Osteocyte (in vitro differentiated cells): ENCODE measurements around the gene TLX2. TPM values are rescaled to one million over a fixed set of nuclear protein-coding genes. Genes with fewer than 3 reads are reported as not detected.
"Not testable (repeated sequence)": the region's sequence is repeated elsewhere in the genome, so short reads cannot be mapped to it uniquely, and the experiment has no call there.

Experiments
- DNase-seq: peaks from one replicate; pipeline ENCODE4 v3.0.0; 2021; ENCODE audit warnings: mixed read lengths; ENCODE audit not compliant: unreplicated experiment; ENCODE audit errors: extremely low spot score
- H3K27ac Mint-ChIP-seq: one replicate; pipeline ENCODE4 v1.8.0; 2021; ENCODE audit warnings: mild to moderate bottlenecking, mixed read lengths; ENCODE audit not compliant: unreplicated experiment
- H3K27me3 Mint-ChIP-seq: one replicate; pipeline ENCODE4 v1.8.0; 2021; ENCODE audit warnings: mixed read lengths; ENCODE audit not compliant: unreplicated experiment
- H3K36me3 Mint-ChIP-seq: one replicate; pipeline ENCODE4 v1.8.0; 2021; ENCODE audit warnings: mixed read lengths; ENCODE audit not compliant: unreplicated experiment
- H3K4me1 Mint-ChIP-seq: one replicate; pipeline ENCODE4 v1.8.0; 2021; ENCODE audit warnings: mixed read lengths; ENCODE audit not compliant: unreplicated experiment
- H3K4me3 Mint-ChIP-seq: one replicate; pipeline ENCODE4 v1.8.0; 2021; ENCODE audit warnings: mild to moderate bottlenecking, moderate library complexity, mixed read lengths; ENCODE audit not compliant: unreplicated experiment
- H3K9me3 Mint-ChIP-seq: one replicate; pipeline ENCODE4 v1.8.0; 2021; ENCODE audit warnings: mixed read lengths; ENCODE audit not compliant: unreplicated experiment
- CTCF ChIP-seq: fragments of 200-600 bp; sonication (generic); IDR thresholded peaks from 2 replicates; pipeline ENCODE4 v1.5.0; 2021; ENCODE audit warnings: antibody characterized with exemption, mild to moderate bottlenecking, moderate library complexity
- total RNA-seq: library from RNA; stranded (reverse); gene quantifications from 2 replicates; pipeline ENCODE4 v1.2.1, GENCODE V29; 2021

Gene TLX2
- total RNA-seq, 1 donor from 2014 or later = not detected

DNA sequence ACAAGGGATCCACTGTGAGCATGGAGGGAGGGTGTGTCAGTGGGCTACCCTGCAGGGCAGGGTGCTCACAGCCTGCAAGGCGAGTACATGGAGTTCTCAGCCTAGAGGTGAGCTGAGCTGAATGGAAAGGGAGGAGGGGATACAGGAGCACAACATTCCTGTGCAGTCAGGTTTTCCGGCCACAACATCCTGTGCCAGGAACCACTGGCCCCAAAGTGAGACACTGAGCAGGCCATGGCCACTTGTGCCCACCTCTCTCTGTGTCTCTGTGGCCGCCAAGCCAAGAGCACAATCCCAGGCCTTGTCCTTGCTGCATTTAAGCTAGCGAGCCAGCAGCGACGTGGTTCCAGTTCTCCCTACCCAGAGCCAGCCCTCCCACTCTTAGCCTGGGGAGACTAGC lies 46.3 kb downstream of the TLX2 start:
- no peaks in the 10 kb centered on the region for H3K9me3 Mint-ChIP-seq
- H3K36me3 Mint-ChIP-seq = no peaks in the 10 kb centered on the region
- no peak overlapping the region for H3K27ac Mint-ChIP-seq
- DNase-seq = no peak
- peaks cover 13% of the 10 kb centered on the region for H3K4me1 Mint-ChIP-seq
- no peak for TF ChIP-seq CTCF
- no peak overlapping the region for H3K4me3 Mint-ChIP-seq
- no peaks in the 10 kb centered on the region for H3K27me3 Mint-ChIP-seq

DNA sequence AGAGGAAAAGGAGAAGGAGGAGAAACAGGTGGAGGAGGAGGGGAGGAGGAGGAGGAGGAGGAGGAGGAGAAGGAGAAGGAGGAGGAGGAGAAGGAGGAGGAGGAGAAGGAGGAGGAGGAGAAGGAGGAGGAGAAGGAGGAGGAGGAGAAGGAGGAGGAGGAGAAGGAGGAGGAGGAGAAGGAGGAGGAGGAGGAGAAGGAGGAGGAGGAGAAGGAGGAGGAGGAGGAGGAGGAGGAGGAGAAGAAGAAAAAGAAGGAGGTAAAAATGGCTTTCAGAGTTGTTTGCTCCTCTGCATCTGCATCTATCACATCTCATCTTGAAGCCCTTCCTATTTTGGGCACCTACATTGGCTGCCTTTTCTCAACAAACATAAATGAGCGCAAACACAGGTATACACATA lies 46.8 kb downstream of the TLX2 start:
- not testable (repeated sequence) for DNase-seq, H3K4me3 Mint-ChIP-seq, H3K27ac Mint-ChIP-seq, H3K27me3 Mint-ChIP-seq, H3K36me3 Mint-ChIP-seq, H3K9me3 Mint-ChIP-seq
- H3K4me1 Mint-ChIP-seq = peaks cover 17% of the 10 kb centered on the region

- TF ChIP-seq CTCF = no peak
- no peaks in the 10 kb centered on the region for H3K36me3 Mint-ChIP-seq
- peaks cover 28% of the 10 kb centered on the region for H3K4me1 Mint-ChIP-seq
- no peak for DNase-seq
- no peaks in the 10 kb centered on the region for H3K27me3 Mint-ChIP-seq
- no peak overlapping the region for H3K4me3 Mint-ChIP-seq
- no peak overlapping the region for H3K27ac Mint-ChIP-seq
- no peaks in the 10 kb centered on the region for H3K9me3 Mint-ChIP-seq
Measured at GRCh38 chr2:74562126-74562775, 48.0 kb downstream of the TLX2 start.

- DNase-seq = no peak
- H3K27ac Mint-ChIP-seq = peak overlapping the region; percentile 40
- no peak for TF ChIP-seq CTCF
- no peaks in the 10 kb centered on the region for H3K9me3 Mint-ChIP-seq
- no peaks in the 10 kb centered on the region for H3K27me3 Mint-ChIP-seq
- H3K4me3 Mint-ChIP-seq = no peak overlapping the region
- peaks cover 45% of the 10 kb centered on the region for H3K4me1 Mint-ChIP-seq
- no peaks in the 10 kb centered on the region for H3K36me3 Mint-ChIP-seq
Measured at GRCh38 chr2:74564222-74564621, 50.0 kb downstream of the TLX2 start.

DNA sequence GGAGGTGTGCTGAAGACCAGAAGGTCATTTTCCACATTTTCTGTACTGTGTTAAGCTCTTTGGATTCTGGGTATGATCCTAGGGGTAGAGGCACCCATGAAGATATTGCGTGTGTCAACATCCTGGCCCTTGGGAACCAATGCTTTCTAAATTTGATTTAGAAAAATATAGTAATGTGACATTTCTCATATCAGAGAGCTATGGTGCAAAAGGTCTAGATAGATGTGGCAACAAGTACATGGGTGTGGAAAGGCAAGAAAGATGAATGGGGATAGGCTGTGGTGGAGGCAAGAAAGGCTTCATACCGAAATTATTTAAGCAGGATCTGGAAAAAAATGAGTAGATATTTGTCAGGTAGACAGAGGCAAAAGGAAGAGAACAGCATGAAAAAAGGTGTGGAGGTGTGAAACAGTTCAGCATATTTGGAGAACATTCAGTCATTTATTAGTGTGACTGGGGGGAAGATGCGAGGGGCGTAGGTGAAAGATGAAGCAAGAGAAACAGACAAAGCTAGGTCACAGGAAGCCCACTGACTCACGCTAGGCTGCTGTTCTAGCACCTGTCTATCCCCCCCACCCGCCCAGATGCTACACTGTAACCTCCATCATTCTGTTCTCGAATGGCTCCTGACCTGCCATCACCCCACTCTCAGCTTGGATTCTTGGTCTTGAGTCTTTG lies 52.0 kb downstream of the TLX2 start:
- Mint-ChIP-seq H3K4me3 (no peak overlapping the region), H3K27me3 (no peaks in the 10 kb centered on the region), H3K27ac (peak overlapping the region; percentile 64), H3K36me3 (no peaks in the 10 kb centered on the region), H3K9me3 (no peaks in the 10 kb centered on the region), H3K4me1 (peaks cover 45% of the 10 kb centered on the region)
- DNase-seq = no peak
- no peak for TF ChIP-seq CTCF
